PC-3 (cell line): ENCODE data around the gene PIGS. TPM values are rescaled to one million over a fixed set of nuclear protein-coding genes. Genes with fewer than 3 reads are reported as not detected.

Experiments used
- ATAC-seq: fragments of 200-7000 bp; cut with Tn5 transposase; 2 replicates; pipeline ENCODE4 v1.9.1; 2020; ENCODE audit warnings: mild to moderate bottlenecking, moderate library complexity
- BruUV-seq: library from RNA; stranded (reverse); fragments of 400-500 nt; replicated peaks from 2 replicates; lab custom pipeline; 2021; lab: Mats Ljungman, UMichigan
- CTCF ChIA-PET: fragments of 300-600 bp; sonication (Branson Sonifier 250); formaldehyde crosslinking; loops from one replicate; lab custom pipeline; 2022; ENCODE audit warnings: antibody characterized with exemption; lab: Charles Lee
- POLR2A ChIA-PET: fragments of 300-600 bp; sonication (Branson Sonifier 250); formaldehyde crosslinking; loops from one replicate; lab custom pipeline; 2022; ENCODE audit warnings: antibody characterized with exemption; ENCODE audit not compliant: unreplicated experiment; lab: Charles Lee
- DNase-seq: peaks from one replicate; pipeline ENCODE4 v3.0.0-alpha.2; 2015
- H2AFZ ChIP-seq: fragments of 300-600 bp; sonication (generic); 2 replicates; pipeline ENCODE4 v1.6.0; 2016; ENCODE audit warnings: antibody characterized with exemption, low read length
- H3F3A ChIP-seq: fragments of 300-600 bp; sonication (generic); one replicate; pipeline ENCODE4 v1.6.0; 2017; ENCODE audit warnings: antibody characterized with exemption, low read length, control low read depth, mild to moderate bottlenecking; ENCODE audit not compliant: unreplicated experiment
- H3K27ac ChIP-seq: fragments of 300-600 bp; sonication (generic); 2 replicates; pipeline ENCODE4 v1.5.1; 2016; ENCODE audit warnings: mild to moderate bottlenecking, low read length
- H3K27me3 ChIP-seq: fragments of 300-600 bp; sonication (generic); 2 replicates; pipeline ENCODE4 v1.6.1; 2016; ENCODE audit warnings: low read length, mixed read lengths
- H3K36me3 ChIP-seq: fragments of 300-600 bp; sonication (generic); 2 replicates; pipeline ENCODE4 v1.6.1; 2016; ENCODE audit warnings: low read depth, mixed run types, low read length, mixed read lengths
- H3K4me1 ChIP-seq: fragments of 300-600 bp; sonication (generic); 2 replicates; pipeline ENCODE4 v1.5.1; 2016; ENCODE audit warnings: low read length; ENCODE audit not compliant: insufficient read depth
- H3K4me2 ChIP-seq: fragments of 300-600 bp; sonication (generic); 2 replicates; pipeline ENCODE4 v1.6.0; 2016; ENCODE audit warnings: low read length
- H3K4me3 ChIP-seq: fragments of 300-600 bp; sonication (generic); 2 replicates; pipeline ENCODE4 v1.5.1; 2016; ENCODE audit warnings: mild to moderate bottlenecking, low read length, mixed read lengths
- H3K79me2 ChIP-seq: fragments of 300-600 bp; sonication (generic); 2 replicates; pipeline ENCODE4 v1.6.1; 2017; ENCODE audit warnings: low read length, mixed read lengths
- H3K9ac ChIP-seq: fragments of 300-600 bp; sonication (generic); 2 replicates; pipeline ENCODE4 v1.6.0; 2016; ENCODE audit warnings: mild to moderate bottlenecking, low read length
- H3K9me2 ChIP-seq: fragments of 300-600 bp; sonication (generic); replicated peaks from 2 replicates; pipeline ENCODE4 v1.6.1; 2016; ENCODE audit warnings: mixed run types, low read length, mixed read lengths
- H3K9me3 ChIP-seq: fragments of 300-600 bp; sonication (generic); 2 replicates; pipeline ENCODE4 v1.6.1; 2016; ENCODE audit warnings: low read length, mixed read lengths
- H4K20me1 ChIP-seq: fragments of 300-600 bp; sonication (generic); 2 replicates; pipeline ENCODE4 v1.6.1; 2016; ENCODE audit warnings: low read length, mixed read lengths
- CTCF ChIP-seq: fragments of 300-600 bp; sonication (generic); conservative IDR thresholded peaks from 2 replicates; pipeline ENCODE4 v1.5.1; 2017; ENCODE audit warnings: antibody characterized with exemption, low read depth, mild to moderate bottlenecking, low read length
- EZH2 ChIP-seq: fragments of 300-600 bp; sonication (generic); IDR thresholded peaks from one replicate; pipeline ENCODE4 v1.6.1; 2017; ENCODE audit warnings: antibody characterized with exemption, mild to moderate bottlenecking, low read length; ENCODE audit not compliant: unreplicated experiment
- EZH2phosphoT487 ChIP-seq: fragments of 300-600 bp; sonication (generic); IDR thresholded peaks from 2 replicates; pipeline ENCODE4 v1.6.1; 2018; ENCODE audit warnings: mild to moderate bottlenecking, antibody characterized with exemption, low read length, borderline replicate concordance
- intact Hi-C: fragments of 100-400 bp; cut with micrococcal nuclease; formaldehyde crosslinking; loops from 2 replicates; pipeline ENCODE4 v1.9.0; 2023
- total RNA-seq: library from RNA; depleted of rRNA; stranded (reverse); fragments of >200 nt; gene quantifications from 2 replicates; pipeline ENCODE4 v1.2.3, GENCODE V29; 2014

PIGS gene
- total RNA-seq, 1 experiment from 2014 or later: 15.8 TPM

- POLR2A ChIA-PET: no interaction called here
- H3K27me3 ChIP-seq: no peaks in the 10 kb centered on the region
- intact Hi-C loops: no loop called here
- no peaks in the 10 kb centered on the region for H3K9me2 ChIP-seq
- no peak for ATAC-seq
- H3K4me1 ChIP-seq: peaks cover 12% of the 10 kb centered on the region
- BruUV-seq: no TSS peak
- no peak overlapping the region for H3K9ac ChIP-seq
- CTCF ChIA-PET: no interaction called here
- no peak overlapping the region for H3K4me3 ChIP-seq
- no peaks in the 10 kb centered on the region for H3F3A ChIP-seq
- no peaks in the 10 kb centered on the region for H3K79me2 ChIP-seq
- no peaks in the 10 kb centered on the region for H4K20me1 ChIP-seq
- no peak overlapping the region for H3K27ac ChIP-seq
- TF ChIP-seq CTCF (no peak), EZH2 (no peak), EZH2phosphoT487 (no peak)
- DNase-seq: no peak
- no peaks in the 10 kb centered on the region for H3K36me3 ChIP-seq
- no peak overlapping the region for H2AFZ ChIP-seq
- no peak overlapping the region for H3K4me2 ChIP-seq
- no peaks in the 10 kb centered on the region for H3K9me3 ChIP-seq
Measured at GRCh38 chr17:28521311-28522085, 49.8 kb downstream of the PIGS start.

GRCh38 chr17:28520687-28521086 lies 50.6 kb downstream of the PIGS start:
- H3K9me3 ChIP-seq: no peaks in the 10 kb centered on the region
- no peak overlapping the region for H3K4me2 ChIP-seq
- no peaks in the 10 kb centered on the region for H3F3A ChIP-seq
- intact Hi-C loops: no loop called here
- DNase-seq (no peak), ATAC-seq (no peak)
- H3K4me1 ChIP-seq: peaks cover 10% of the 10 kb centered on the region
- ChIA-PET CTCF (no interaction called here), POLR2A (no interaction called here)
- H3K36me3 ChIP-seq: no peaks in the 10 kb centered on the region
- H2AFZ ChIP-seq: no peak overlapping the region
- no peaks in the 10 kb centered on the region for H3K79me2 ChIP-seq
- no peak overlapping the region for H3K4me3 ChIP-seq
- H4K20me1 ChIP-seq: no peaks in the 10 kb centered on the region
- BruUV-seq: no TSS peak
- H3K27me3 ChIP-seq: no peaks in the 10 kb centered on the region
- TF ChIP-seq EZH2phosphoT487 (no peak), EZH2 (no peak), CTCF (no peak)
- H3K9me2 ChIP-seq: no peaks in the 10 kb centered on the region
- no peak overlapping the region for H3K9ac ChIP-seq
- no peak overlapping the region for H3K27ac ChIP-seq

- no peak overlapping the region for H2AFZ ChIP-seq
- no peaks in the 10 kb centered on the region for H3K4me1 ChIP-seq
- no peak overlapping the region for H3K27ac ChIP-seq
- no TSS peak for BruUV-seq
- H3K36me3 ChIP-seq: no peaks in the 10 kb centered on the region
- intact Hi-C loops: no loop called here
- no peaks in the 10 kb centered on the region for H3K9me3 ChIP-seq
- CTCF ChIA-PET: no interaction called here
- H3F3A ChIP-seq: no peaks in the 10 kb centered on the region
- POLR2A ChIA-PET: no interaction called here
- H3K27me3 ChIP-seq: no peaks in the 10 kb centered on the region
- no peaks in the 10 kb centered on the region for H3K9me2 ChIP-seq
- H3K4me2 ChIP-seq: no peak overlapping the region
- DNase-seq (no peak), ATAC-seq (no peak)
- TF ChIP-seq EZH2 (no peak), CTCF (no peak), EZH2phosphoT487 (no peak)
- H3K4me3 ChIP-seq: no peak overlapping the region
- no peak overlapping the region for H3K9ac ChIP-seq
- no peaks in the 10 kb centered on the region for H4K20me1 ChIP-seq
- H3K79me2 ChIP-seq: no peaks in the 10 kb centered on the region
Measured at GRCh38 chr17:28519236-28519635, 52.1 kb downstream of the PIGS start.
